HEK293T (cell line): ENCODE measurements around the gene IST1.

Source experiments
- FOXK2 ChIP-seq: fragments of 450-650 bp; IDR thresholded peaks from 2 replicates; pipeline ENCODE4 v1.6.1; 2016; ENCODE audit warnings: mild to moderate bottlenecking
- L3MBTL2 ChIP-seq: fragments of 450-650 bp; conservative IDR thresholded peaks from 2 replicates; pipeline ENCODE4 v1.6.1; 2016; ENCODE audit warnings: mild to moderate bottlenecking
- TARDBP ChIP-seq: fragments of 450-650 bp; IDR thresholded peaks from 2 replicates; pipeline ENCODE4 v1.6.1; 2016

- TF ChIP-seq L3MBTL2 = no peak
- TF ChIP-seq TARDBP = no peak
- TF ChIP-seq FOXK2 = no peak
Measured at GRCh38 chr16:71920658-71921057, 25.3 kb downstream of the IST1 start.
